GM06990 (cell line): Measurements from ENCODE around the gene TBC1D21.

Experiments
- DNase-seq: peaks from one replicate; pipeline ENCODE4 v3.0.0-alpha.2; 2011; ENCODE audit not compliant: insufficient read length; ENCODE audit errors: extremely low read depth
- H3K27me3 ChIP-seq: replicated peaks from 2 replicates; pipeline ENCODE4 v1.6.0; 2011; ENCODE audit warnings: low read length; ENCODE audit not compliant: control insufficient read depth, insufficient read depth
- H3K36me3 ChIP-seq: 2 replicates; pipeline ENCODE4 v1.5.1; 2011; ENCODE audit warnings: low read length; ENCODE audit not compliant: control insufficient read depth, insufficient read depth
- H3K4me3 ChIP-seq: replicated peaks from 2 replicates; pipeline ENCODE4 v1.5.1; 2011; ENCODE audit warnings: low read depth, mild to moderate bottlenecking, control low read depth, low read length
- TF ChIP-seq, protein P1 (sequence below): IDR thresholded peaks from 2 replicates; pipeline ENCODE4 v1.5.1; 2011; ENCODE audit warnings: low read length, control low read depth, mild to moderate bottlenecking, inconsistent platforms; ENCODE audit not compliant: insufficient read depth, poor library complexity, severe bottlenecking

TBC1D21 gene

GRCh38 chr15:73931441-73931840 lies 58.1 kb downstream of the TBC1D21 start:
- no peaks in the 10 kb centered on the region for H3K36me3 ChIP-seq
- no peak overlapping the region for H3K4me3 ChIP-seq
- no peak for DNase-seq
- H3K27me3 ChIP-seq: peaks cover 1% of the 10 kb centered on the region
- TF ChIP-seq, protein P1, sequence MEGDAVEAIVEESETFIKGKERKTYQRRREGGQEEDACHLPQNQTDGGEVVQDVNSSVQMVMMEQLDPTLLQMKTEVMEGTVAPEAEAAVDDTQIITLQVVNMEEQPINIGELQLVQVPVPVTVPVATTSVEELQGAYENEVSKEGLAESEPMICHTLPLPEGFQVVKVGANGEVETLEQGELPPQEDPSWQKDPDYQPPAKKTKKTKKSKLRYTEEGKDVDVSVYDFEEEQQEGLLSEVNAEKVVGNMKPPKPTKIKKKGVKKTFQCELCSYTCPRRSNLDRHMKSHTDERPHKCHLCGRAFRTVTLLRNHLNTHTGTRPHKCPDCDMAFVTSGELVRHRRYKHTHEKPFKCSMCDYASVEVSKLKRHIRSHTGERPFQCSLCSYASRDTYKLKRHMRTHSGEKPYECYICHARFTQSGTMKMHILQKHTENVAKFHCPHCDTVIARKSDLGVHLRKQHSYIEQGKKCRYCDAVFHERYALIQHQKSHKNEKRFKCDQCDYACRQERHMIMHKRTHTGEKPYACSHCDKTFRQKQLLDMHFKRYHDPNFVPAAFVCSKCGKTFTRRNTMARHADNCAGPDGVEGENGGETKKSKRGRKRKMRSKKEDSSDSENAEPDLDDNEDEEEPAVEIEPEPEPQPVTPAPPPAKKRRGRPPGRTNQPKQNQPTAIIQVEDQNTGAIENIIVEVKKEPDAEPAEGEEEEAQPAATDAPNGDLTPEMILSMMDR: no peak

DNA sequence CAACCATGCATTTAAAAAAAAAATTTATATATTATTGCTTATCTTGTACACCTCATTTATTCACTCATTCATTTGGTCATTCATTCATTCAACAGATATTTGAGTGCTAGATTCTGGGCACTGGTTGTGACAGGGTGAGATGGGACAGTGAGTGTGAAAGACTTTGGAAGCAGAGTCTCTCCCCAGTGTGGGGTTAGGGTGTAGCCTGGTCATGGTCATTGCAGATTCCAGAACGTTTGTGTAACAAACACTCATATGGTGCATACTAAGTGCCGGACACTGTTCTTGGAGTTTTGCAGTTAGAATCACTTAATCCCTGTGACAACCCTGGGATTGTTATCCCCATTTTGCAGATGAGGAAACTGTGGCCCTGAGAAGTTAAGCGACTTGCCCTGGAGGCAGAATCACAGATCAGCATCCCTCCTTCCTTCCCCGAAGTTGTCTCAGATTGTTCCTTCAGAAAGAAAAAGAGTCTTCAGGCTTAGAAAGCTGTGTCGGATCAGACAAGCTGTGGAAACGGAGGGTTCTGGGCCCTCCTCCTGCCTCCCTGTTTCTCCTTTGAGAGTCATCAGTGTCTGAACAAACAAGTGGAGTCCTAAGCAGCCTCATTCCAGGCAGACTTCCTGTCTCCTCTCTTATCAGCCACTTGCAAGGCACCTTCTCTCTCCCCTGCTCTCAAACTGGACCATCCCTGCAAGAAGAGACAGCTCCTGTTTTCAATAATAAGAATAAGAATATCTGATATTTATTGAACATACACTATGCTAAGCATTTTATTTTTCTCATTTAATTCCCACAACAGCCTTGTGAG lies 59.2 kb downstream of the TBC1D21 start:
- TF ChIP-seq, protein P1: no peak
- no peak overlapping the region for H3K4me3 ChIP-seq
- DNase-seq: no peak
- H3K36me3 ChIP-seq: no peaks in the 10 kb centered on the region
- H3K27me3 ChIP-seq: peaks cover 1% of the 10 kb centered on the region

- TF ChIP-seq, protein P1: no peak
- H3K4me3 ChIP-seq: no peak overlapping the region
- H3K36me3 ChIP-seq: no peaks in the 10 kb centered on the region
- DNase-seq: no peak
- H3K27me3 ChIP-seq: no peaks in the 10 kb centered on the region; the same call in none of the 2 replicates
These were observed 60.9 kb downstream of the TBC1D21 start for GRCh38 chr15:73934281-73934680.

DNA sequence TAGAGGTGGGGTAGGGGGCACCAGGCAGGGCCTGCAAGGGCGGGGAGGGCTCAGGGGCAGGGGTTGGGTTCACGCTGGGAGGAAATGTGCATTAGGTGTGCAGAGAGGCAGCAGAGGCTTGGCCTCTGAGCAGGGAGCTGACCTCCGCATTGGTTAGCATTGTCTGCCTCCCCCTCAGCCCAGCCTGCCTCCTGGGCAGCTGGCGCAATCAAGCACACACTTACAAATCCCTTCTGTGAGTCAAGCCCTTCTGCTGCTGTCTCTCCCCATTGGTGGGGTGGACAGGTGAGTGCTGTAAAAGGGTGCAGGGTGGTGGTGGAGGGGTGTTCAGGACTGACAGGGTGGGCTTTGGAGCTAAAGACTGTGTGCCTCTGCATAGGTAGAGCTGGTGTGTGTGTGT lies 62.2 kb downstream of the TBC1D21 start:
- TF ChIP-seq, protein P1: no peak
- Histone ChIP-seq H3K27me3 (no peaks in the 10 kb centered on the region; the same call in 1 of the 2 replicates), H3K4me3 (no peak overlapping the region), H3K36me3 (no peaks in the 10 kb centered on the region)
- DNase-seq: no peak

- Histone ChIP-seq H3K27me3 (no peaks in the 10 kb centered on the region; the same call in 1 of the 2 replicates), H3K36me3 (no peaks in the 10 kb centered on the region), H3K4me3 (no peak overlapping the region)
- DNase-seq: no peak
- TF ChIP-seq, protein P1: no peak
These were observed 62.8 kb downstream of the TBC1D21 start for GRCh38 chr15:73936181-73936580.
